T47D (cell line): ENCODE results near the gene NT5C2.
"Not testable (repeated sequence)": the region's sequence is repeated elsewhere in the genome, so short reads cannot be mapped to it uniquely, and the experiment has no call there.

Experiments
- DNase-seq, 2 experiments: peaks; one replicate each; pipeline versions ENCODE4 v3.0.0 to v3.0.0-alpha.2; 2011 to 2012; ENCODE audit warnings: low read depth in 1 of 2, low spot score in 1 of 2
- JUND ChIP-seq: IDR thresholded peaks from 2 replicates; pipeline ENCODE4 v1.6.1; 2012; ENCODE audit warnings: low read depth
- in situ Hi-C: cut with HindIII; loops from 2 replicates; pipeline ENCODE4 v1.10.0; 2016; ENCODE audit warnings: low sequenced_read_pairs, low pct_unique_long_range_greater_than_20kb

The NT5C2 gene

GRCh38 chr10:103215601-103216000 is 22.5 kb upstream of the NT5C2 start:
- no peak for TF ChIP-seq JUND
- in situ Hi-C loops = no loop called here
- no peak for DNase-seq

- DNase-seq, in situ Hi-C loops: not testable (repeated sequence)
Observed at GRCh38 chr10:103210262-103210661, 17.2 kb upstream of the NT5C2 start.

GRCh38 chr10:103207643-103208042 is 14.6 kb upstream of the NT5C2 start:
- in situ Hi-C loops, DNase-seq: not testable (repeated sequence)

- no peak for DNase-seq
- in situ Hi-C loops = no loop called here
- TF ChIP-seq JUND = no peak
Observed at GRCh38 chr10:103207141-103207540, 14.1 kb upstream of the NT5C2 start.

GRCh38 chr10:103206715-103207114 is 13.6 kb upstream of the NT5C2 start:
- in situ Hi-C loops, DNase-seq: not testable (repeated sequence)

- DNase-seq, in situ Hi-C loops: not testable (repeated sequence)
Observed at GRCh38 chr10:103205401-103205800, 12.3 kb upstream of the NT5C2 start.

- in situ Hi-C loops = no loop called here
- no peak for DNase-seq
- TF ChIP-seq JUND = no peak
Observed at GRCh38 chr10:103204353-103205255, 11.5 kb upstream of the NT5C2 start.

- in situ Hi-C loops = no loop called here
- TF ChIP-seq JUND = no peak
Observed at GRCh38 chr10:103203466-103203865, 10.4 kb upstream of the NT5C2 start.

GRCh38 chr10:103202319-103202718 is 9.2 kb upstream of the NT5C2 start:
- DNase-seq = no peak
- TF ChIP-seq JUND = no peak
- in situ Hi-C loops = no loop called here

More at GRCh38 chr10:103203466-103203865, 10.4 kb upstream of the NT5C2 start:
- peak in 1 of 2 experiments; percentile 31 for DNase-seq

GRCh38 chr10:103199488-103199887 is 6.4 kb upstream of the NT5C2 start:
- TF ChIP-seq JUND = no peak
- in situ Hi-C loops = no loop called here
- no peak for DNase-seq

- in situ Hi-C loops = no loop called here
- DNase-seq = no peak
- TF ChIP-seq JUND = no peak
Observed at GRCh38 chr10:103198648-103199047, 5.6 kb upstream of the NT5C2 start.

- no peak for TF ChIP-seq JUND
- no peak for DNase-seq
- in situ Hi-C loops = no loop called here
Observed at GRCh38 chr10:103197903-103198302, 4.8 kb upstream of the NT5C2 start.

GRCh38 chr10:103197174-103197573 is 4.1 kb upstream of the NT5C2 start:
- in situ Hi-C loops = no loop called here
- DNase-seq = no peak
- no peak for TF ChIP-seq JUND

- no peak for TF ChIP-seq JUND
- DNase-seq = no peak
- in situ Hi-C loops = no loop called here
Observed at GRCh38 chr10:103196516-103196915, 3.4 kb upstream of the NT5C2 start.
